Dermis microvascular lymphatic vessel endothelial cell (primary cell): ENCODE data around the gene RASSF4. TPM values are rescaled to one million over a fixed set of nuclear protein-coding genes. Genes with fewer than 3 reads are reported as not detected.
"Not testable (repeated sequence)": the region's sequence is repeated elsewhere in the genome, so short reads cannot be mapped to it uniquely, and the experiment has no call there.

ENCODE experiments used
- DNase-seq, 2 donors: peaks; one replicate each; pipeline versions ENCODE4 v3.0.0 to v3.0.0-alpha.2; 2010; ENCODE audit warnings: low read depth in 2 of 2
- total RNA-seq: library from RNA; depleted of rRNA; stranded (reverse); fragments of >200 nt; gene quantifications from 2 replicates; pipeline ENCODE4 v1.2.1, GENCODE V29; 2014

The RASSF4 gene
- total RNA-seq, 1 donor from 2014 or later = 13.1 TPM

- DNase-seq = no peak
Observed at GRCh38 chr10:45003432-45004000, 43.9 kb downstream of the RASSF4 start.

GRCh38 chr10:45004661-45005060 is 45.1 kb downstream of the RASSF4 start:
- no peak for DNase-seq

- no peak for DNase-seq
Observed at GRCh38 chr10:45005284-45005683, 45.7 kb downstream of the RASSF4 start.

- no peak for DNase-seq
Observed at GRCh38 chr10:45006276-45007030, 46.9 kb downstream of the RASSF4 start.

GRCh38 chr10:45008524-45009161 is 49.0 kb downstream of the RASSF4 start:
- DNase-seq = peak; percentile 78 to 89

- not testable (repeated sequence) for DNase-seq
Observed at GRCh38 chr10:45014557-45014956, 55.0 kb downstream of the RASSF4 start.

- no peak for DNase-seq
Observed at GRCh38 chr10:45015590-45015989, 56.0 kb downstream of the RASSF4 start.

GRCh38 chr10:45023426-45023825 is 63.8 kb downstream of the RASSF4 start:
- DNase-seq = no peak

GRCh38 chr10:45034301-45034700 is 74.7 kb downstream of the RASSF4 start:
- DNase-seq = no peak

- no peak for DNase-seq
Observed at GRCh38 chr10:45035673-45036072, 76.1 kb downstream of the RASSF4 start.

- DNase-seq = no peak
Observed at GRCh38 chr10:45040921-45041542, 81.4 kb downstream of the RASSF4 start.

GRCh38 chr10:45044290-45044689 is 84.7 kb downstream of the RASSF4 start:
- DNase-seq = no peak

Other genes with a start within 250 kb of the RASSF4 start
- not detected in 2 replicates for gene TMEM72, start 48.5 kb upstream of the RASSF4 start, total RNA-seq
- 122 and 133 TPM in 2 replicates for gene DEPP1, start 19.0 kb downstream of the RASSF4 start, total RNA-seq
- 32.1 and 33.0 TPM in 2 replicates for gene ZNF22, start 41.1 kb downstream of the RASSF4 start, total RNA-seq